Measurements from ENCODE around the gene ZDHHC20.

ZDHHC20 gene

DNA sequence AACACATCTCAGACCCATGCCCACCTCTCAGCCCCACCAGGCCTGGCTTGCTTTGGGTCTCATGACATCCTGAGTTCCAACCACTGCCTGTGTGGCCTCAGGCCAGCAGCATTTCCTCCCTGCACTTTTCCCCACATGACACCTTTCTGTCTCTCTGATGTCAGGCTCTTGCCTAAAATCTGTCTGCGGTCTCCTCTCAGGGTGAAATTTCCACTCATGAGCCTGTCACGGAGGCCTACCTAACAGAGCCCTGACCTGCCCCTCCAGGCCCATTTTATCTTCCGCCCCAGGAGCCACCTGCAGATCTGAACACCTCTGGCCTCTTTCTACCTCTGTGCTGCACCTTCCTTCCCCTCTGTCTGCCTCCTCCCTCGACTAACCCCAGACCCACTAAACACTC is 93.5 kb downstream of the ZDHHC20 start:
- no peak overlapping the region for H3K4me3 ChIP-seq (ENCODE audit: low read depth in 1 of 2, low read length in 2 of 2)
- no peaks in the 10 kb centered on the region for H3K36me3 ChIP-seq (ENCODE audit: control insufficient read depth in 1 of 2, insufficient read depth in 2 of 2, low read length in 2 of 2)
- no peaks in the 10 kb centered on the region for H3K27me3 ChIP-seq (ENCODE audit: control insufficient read depth in 1 of 2, insufficient read depth in 2 of 2, low read length in 2 of 2)
- no peaks in the 10 kb centered on the region for H3K4me1 ChIP-seq (ENCODE audit: control insufficient read depth in 1 of 2, insufficient read depth in 2 of 2, low read length in 2 of 2)
- H3K9me3 ChIP-seq (ENCODE audit: control insufficient read depth in 1 of 2, low read length in 2 of 2), result peaks cover 0 to 4% of the 10 kb centered on the region in 2 donors
- H3K9ac ChIP-seq (ENCODE audit: low read depth in 1 of 2, low read length in 2 of 2), result no peak overlapping the region
- no peak overlapping the region for H3K27ac ChIP-seq (ENCODE audit: low read depth, low read length)

DNA sequence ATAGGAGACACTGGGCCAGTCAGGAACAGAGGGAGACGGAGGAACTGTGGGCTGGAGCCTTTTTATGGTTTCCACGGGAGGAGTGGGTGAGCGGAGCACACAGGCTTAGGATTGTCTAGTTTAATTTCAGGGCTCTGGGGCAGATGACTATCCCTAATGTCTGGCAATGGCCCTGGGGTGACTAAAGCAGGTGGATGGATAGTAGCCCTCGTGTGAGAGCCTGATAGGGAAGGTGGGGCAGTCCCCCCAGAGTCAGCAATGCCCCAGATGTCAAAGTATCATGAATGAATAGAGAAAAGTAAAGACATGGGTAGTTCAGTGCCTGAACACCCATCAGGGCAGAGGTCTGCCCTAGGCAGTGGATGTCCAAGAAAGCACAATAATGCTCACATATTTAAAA is 94.2 kb downstream of the ZDHHC20 start:
- Histone ChIP-seq H3K27me3 (ENCODE audit: control insufficient read depth in 1 of 2, insufficient read depth in 2 of 2, low read length in 2 of 2) (no peaks in the 10 kb centered on the region), H3K4me3 (ENCODE audit: low read depth in 1 of 2, low read length in 2 of 2) (no peak overlapping the region), H3K9me3 (ENCODE audit: control insufficient read depth in 1 of 2, low read length in 2 of 2) (peaks cover 0 to 4% of the 10 kb centered on the region in 2 donors), H3K4me1 (ENCODE audit: control insufficient read depth in 1 of 2, insufficient read depth in 2 of 2, low read length in 2 of 2) (no peaks in the 10 kb centered on the region), H3K27ac (ENCODE audit: low read depth, low read length) (no peak overlapping the region), H3K9ac (ENCODE audit: low read depth in 1 of 2, low read length in 2 of 2) (no peak overlapping the region), H3K36me3 (ENCODE audit: control insufficient read depth in 1 of 2, insufficient read depth in 2 of 2, low read length in 2 of 2) (no peaks in the 10 kb centered on the region)

DNA sequence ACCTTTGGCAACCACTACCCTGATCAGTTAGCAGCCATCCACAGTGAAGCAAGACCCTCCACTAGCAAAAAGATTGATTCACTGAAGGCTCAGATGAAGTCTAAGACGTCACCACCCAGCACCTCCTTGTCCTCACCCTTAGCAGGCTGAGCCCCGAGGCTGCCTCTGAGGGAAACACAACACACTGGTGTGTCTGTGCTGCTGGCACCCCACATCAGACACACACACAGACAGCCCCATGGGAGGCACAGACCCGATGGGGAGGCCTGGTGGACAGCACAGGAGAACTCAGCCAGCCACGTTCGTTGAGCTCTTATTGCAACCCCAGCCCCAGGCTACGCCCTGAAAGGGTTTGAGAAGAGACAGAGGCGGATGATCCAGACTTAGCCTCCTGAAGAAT is 94.7 kb downstream of the ZDHHC20 start:
- H3K36me3 ChIP-seq (ENCODE audit: control insufficient read depth in 1 of 2, insufficient read depth in 2 of 2, low read length in 2 of 2), result no peaks in the 10 kb centered on the region
- no peak overlapping the region for H3K27ac ChIP-seq (ENCODE audit: low read depth, low read length)
- no peaks in the 10 kb centered on the region for H3K4me1 ChIP-seq (ENCODE audit: control insufficient read depth in 1 of 2, insufficient read depth in 2 of 2, low read length in 2 of 2)
- H3K4me3 ChIP-seq (ENCODE audit: low read depth in 1 of 2, low read length in 2 of 2), result no peak overlapping the region
- no peaks in the 10 kb centered on the region for H3K27me3 ChIP-seq (ENCODE audit: control insufficient read depth in 1 of 2, insufficient read depth in 2 of 2, low read length in 2 of 2)
- no peak overlapping the region for H3K9ac ChIP-seq (ENCODE audit: low read depth in 1 of 2, low read length in 2 of 2)
- peaks cover 0 to 4% of the 10 kb centered on the region in 2 donors for H3K9me3 ChIP-seq (ENCODE audit: control insufficient read depth in 1 of 2, low read length in 2 of 2)

DNA sequence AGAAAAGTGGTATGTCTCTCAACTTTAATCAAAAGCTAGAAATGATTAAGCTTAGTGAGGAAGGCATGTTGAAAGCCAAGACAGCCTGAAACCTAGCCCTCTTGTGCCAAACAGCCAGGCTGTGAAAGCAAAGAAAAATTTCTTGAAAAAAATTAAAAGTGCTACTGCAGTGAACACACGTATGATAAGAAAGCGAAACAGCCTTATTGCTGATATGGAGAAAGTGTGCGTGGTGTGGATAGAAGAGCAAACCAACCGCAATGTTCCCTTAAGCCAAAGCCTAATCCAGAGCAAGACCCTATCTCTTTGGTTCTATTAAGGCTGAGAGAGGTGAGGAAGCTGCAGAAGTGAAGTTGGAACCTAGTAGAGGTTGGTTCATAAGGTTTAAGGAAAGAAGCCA is 96.4 kb downstream of the ZDHHC20 start:
- Histone ChIP-seq H3K9me3 (ENCODE audit: control insufficient read depth in 1 of 2, low read length in 2 of 2) (peaks cover 0 to 4% of the 10 kb centered on the region in 2 donors), H3K4me1 (ENCODE audit: control insufficient read depth in 1 of 2, insufficient read depth in 2 of 2, low read length in 2 of 2) (no peaks in the 10 kb centered on the region), H3K36me3 (ENCODE audit: control insufficient read depth in 1 of 2, insufficient read depth in 2 of 2, low read length in 2 of 2) (no peaks in the 10 kb centered on the region), H3K9ac (ENCODE audit: low read depth in 1 of 2, low read length in 2 of 2) (no peak overlapping the region), H3K27ac (ENCODE audit: low read depth, low read length) (no peak overlapping the region), H3K4me3 (ENCODE audit: low read depth in 1 of 2, low read length in 2 of 2) (no peak overlapping the region), H3K27me3 (ENCODE audit: control insufficient read depth in 1 of 2, insufficient read depth in 2 of 2, low read length in 2 of 2) (no peaks in the 10 kb centered on the region)

DNA sequence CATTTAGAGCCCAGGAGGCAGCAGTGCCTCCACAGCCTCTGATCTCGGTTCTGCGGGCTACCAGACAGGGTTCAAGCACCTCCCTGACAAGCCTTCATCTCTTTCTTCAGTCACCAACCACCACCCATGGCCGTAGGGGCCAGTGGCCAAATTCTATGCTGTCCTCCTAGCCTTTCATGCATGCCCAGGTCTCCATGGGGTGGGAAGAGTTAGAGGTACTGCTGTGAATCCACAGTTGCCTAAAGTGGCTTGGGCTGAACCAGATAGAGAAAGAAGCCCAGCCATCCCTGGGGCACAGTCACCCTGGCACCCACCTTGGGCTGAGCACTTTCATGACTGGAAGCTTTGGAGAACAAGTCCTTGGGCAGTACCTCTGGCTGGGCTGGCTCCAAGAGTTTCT is 97.4 kb downstream of the ZDHHC20 start:
- peaks cover 0 to 4% of the 10 kb centered on the region in 2 donors for H3K9me3 ChIP-seq (ENCODE audit: control insufficient read depth in 1 of 2, low read length in 2 of 2)
- H3K36me3 ChIP-seq (ENCODE audit: control insufficient read depth in 1 of 2, insufficient read depth in 2 of 2, low read length in 2 of 2), result no peaks in the 10 kb centered on the region
- H3K4me3 ChIP-seq (ENCODE audit: low read depth in 1 of 2, low read length in 2 of 2), result no peak overlapping the region
- H3K27ac ChIP-seq (ENCODE audit: low read depth, low read length), result no peak overlapping the region
- H3K9ac ChIP-seq (ENCODE audit: low read depth in 1 of 2, low read length in 2 of 2), result no peak overlapping the region
- H3K27me3 ChIP-seq (ENCODE audit: control insufficient read depth in 1 of 2, insufficient read depth in 2 of 2, low read length in 2 of 2), result no peaks in the 10 kb centered on the region
- H3K4me1 ChIP-seq (ENCODE audit: control insufficient read depth in 1 of 2, insufficient read depth in 2 of 2, low read length in 2 of 2), result no peaks in the 10 kb centered on the region

DNA sequence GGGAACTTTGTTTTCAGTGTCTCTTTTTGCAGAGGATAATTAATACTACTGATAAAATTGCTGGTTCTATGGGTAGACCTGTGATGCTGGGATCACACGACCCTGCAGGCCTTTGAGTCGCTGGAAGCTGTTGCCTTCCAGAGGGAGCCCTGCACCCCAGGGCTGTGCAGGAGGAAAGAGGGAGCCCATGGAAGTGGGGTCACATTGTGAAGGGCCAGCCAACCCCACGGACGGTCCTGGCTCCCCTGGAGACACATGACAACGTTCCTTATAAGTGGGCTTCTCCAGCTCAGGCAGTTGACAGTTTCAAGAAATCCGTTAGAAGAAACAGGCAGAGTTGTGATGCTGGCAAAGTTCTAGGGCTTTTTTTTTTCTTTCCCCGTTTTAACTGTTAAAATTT is 98.0 kb downstream of the ZDHHC20 start:
- no peaks in the 10 kb centered on the region for H3K27me3 ChIP-seq (ENCODE audit: control insufficient read depth in 1 of 2, insufficient read depth in 2 of 2, low read length in 2 of 2)
- no peak overlapping the region for H3K27ac ChIP-seq (ENCODE audit: low read depth, low read length)
- no peaks in the 10 kb centered on the region for H3K4me1 ChIP-seq (ENCODE audit: control insufficient read depth in 1 of 2, insufficient read depth in 2 of 2, low read length in 2 of 2)
- no peaks in the 10 kb centered on the region for H3K36me3 ChIP-seq (ENCODE audit: control insufficient read depth in 1 of 2, insufficient read depth in 2 of 2, low read length in 2 of 2)
- H3K9ac ChIP-seq (ENCODE audit: low read depth in 1 of 2, low read length in 2 of 2), result no peak overlapping the region
- no peak overlapping the region for H3K4me3 ChIP-seq (ENCODE audit: low read depth in 1 of 2, low read length in 2 of 2)
- H3K9me3 ChIP-seq (ENCODE audit: control insufficient read depth in 1 of 2, low read length in 2 of 2), result peaks cover 0 to 4% of the 10 kb centered on the region in 2 donors

DNA sequence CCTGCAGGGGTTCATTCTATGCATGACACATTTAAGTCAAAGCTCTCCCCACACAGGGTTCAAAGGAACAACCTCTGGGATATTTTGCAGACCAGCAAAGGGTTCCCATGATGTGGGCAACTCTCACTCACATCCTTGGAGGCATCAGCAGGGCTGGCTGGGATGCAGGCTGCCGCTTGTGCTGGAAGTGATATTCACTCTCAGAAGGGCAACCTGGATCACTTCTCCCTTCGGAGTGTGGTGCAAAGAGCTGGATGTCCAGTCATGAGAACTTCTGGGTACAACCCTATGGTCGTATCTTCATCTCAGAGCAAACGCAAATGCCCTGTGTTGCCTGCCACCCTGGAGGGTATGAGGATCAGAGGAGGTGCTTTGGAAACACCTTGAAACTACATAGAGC is 98.6 kb downstream of the ZDHHC20 start:
- Histone ChIP-seq H3K4me3 (ENCODE audit: low read depth in 1 of 2, low read length in 2 of 2) (no peak overlapping the region), H3K4me1 (ENCODE audit: control insufficient read depth in 1 of 2, insufficient read depth in 2 of 2, low read length in 2 of 2) (no peaks in the 10 kb centered on the region), H3K36me3 (ENCODE audit: control insufficient read depth in 1 of 2, insufficient read depth in 2 of 2, low read length in 2 of 2) (no peaks in the 10 kb centered on the region), H3K27me3 (ENCODE audit: control insufficient read depth in 1 of 2, insufficient read depth in 2 of 2, low read length in 2 of 2) (no peaks in the 10 kb centered on the region), H3K9ac (ENCODE audit: low read depth in 1 of 2, low read length in 2 of 2) (no peak overlapping the region), H3K27ac (ENCODE audit: low read depth, low read length) (no peak overlapping the region), H3K9me3 (ENCODE audit: control insufficient read depth in 1 of 2, low read length in 2 of 2) (peaks cover 0 to 4% of the 10 kb centered on the region in 2 donors)

DNA sequence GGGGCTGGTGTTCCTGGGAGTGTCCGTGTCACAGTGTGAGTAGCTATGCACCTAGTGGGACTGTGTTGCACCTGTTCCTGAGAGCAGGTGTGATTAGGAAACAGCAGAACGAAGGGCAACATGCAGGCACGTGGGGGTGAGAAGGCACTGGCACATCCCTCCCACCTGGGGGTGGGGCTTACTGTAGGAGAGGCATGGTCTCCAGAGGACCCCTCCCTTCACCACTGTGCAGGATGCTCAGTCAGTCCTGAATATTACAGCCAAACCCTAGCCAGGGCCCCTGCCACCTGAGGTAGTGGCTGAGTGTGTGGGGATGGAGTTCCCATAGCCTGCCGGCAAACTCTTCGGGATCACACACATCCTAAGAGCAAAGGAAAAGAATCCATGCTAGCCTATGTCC is 99.2 kb downstream of the ZDHHC20 start:
- H3K9me3 ChIP-seq (ENCODE audit: control insufficient read depth in 1 of 2, low read length in 2 of 2), result peaks cover 0 to 4% of the 10 kb centered on the region in 2 donors
- H3K9ac ChIP-seq (ENCODE audit: low read depth in 1 of 2, low read length in 2 of 2), result no peak overlapping the region
- H3K36me3 ChIP-seq (ENCODE audit: control insufficient read depth in 1 of 2, insufficient read depth in 2 of 2, low read length in 2 of 2), result no peaks in the 10 kb centered on the region
- no peaks in the 10 kb centered on the region for H3K4me1 ChIP-seq (ENCODE audit: control insufficient read depth in 1 of 2, insufficient read depth in 2 of 2, low read length in 2 of 2)
- no peaks in the 10 kb centered on the region for H3K27me3 ChIP-seq (ENCODE audit: control insufficient read depth in 1 of 2, insufficient read depth in 2 of 2, low read length in 2 of 2)
- H3K27ac ChIP-seq (ENCODE audit: low read depth, low read length), result no peak overlapping the region
- H3K4me3 ChIP-seq (ENCODE audit: low read depth in 1 of 2, low read length in 2 of 2), result no peak overlapping the region

DNA sequence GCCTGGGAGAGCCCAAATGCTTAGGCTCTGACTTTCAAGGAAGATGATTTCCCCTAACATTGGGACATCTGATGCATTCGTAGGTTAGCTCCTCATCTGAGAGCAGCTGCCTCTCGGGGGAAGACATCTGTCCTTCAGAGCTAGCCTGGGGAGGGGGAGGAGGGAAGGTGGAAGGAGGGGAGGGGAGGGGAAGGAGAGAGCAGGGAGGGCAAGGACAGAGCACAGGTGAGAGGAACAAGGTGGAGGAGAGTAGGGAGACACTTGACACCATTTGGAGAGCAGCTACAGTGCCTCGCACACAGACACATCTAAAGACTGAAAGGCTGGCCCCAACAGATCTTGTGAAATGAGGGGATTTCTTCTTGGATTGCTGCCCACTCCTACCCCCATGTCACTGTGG is 103.8 kb downstream of the ZDHHC20 start:
- Histone ChIP-seq H3K4me3 (ENCODE audit: low read depth in 1 of 2, low read length in 2 of 2) (no peak overlapping the region), H3K27ac (ENCODE audit: low read depth, low read length) (no peak overlapping the region), H3K4me1 (ENCODE audit: control insufficient read depth in 1 of 2, insufficient read depth in 2 of 2, low read length in 2 of 2) (no peaks in the 10 kb centered on the region), H3K27me3 (ENCODE audit: control insufficient read depth in 1 of 2, insufficient read depth in 2 of 2, low read length in 2 of 2) (no peaks in the 10 kb centered on the region), H3K9ac (ENCODE audit: low read depth in 1 of 2, low read length in 2 of 2) (no peak overlapping the region), H3K9me3 (ENCODE audit: control insufficient read depth in 1 of 2, low read length in 2 of 2) (no peaks in the 10 kb centered on the region), H3K36me3 (ENCODE audit: control insufficient read depth in 1 of 2, insufficient read depth in 2 of 2, low read length in 2 of 2) (no peaks in the 10 kb centered on the region)

DNA sequence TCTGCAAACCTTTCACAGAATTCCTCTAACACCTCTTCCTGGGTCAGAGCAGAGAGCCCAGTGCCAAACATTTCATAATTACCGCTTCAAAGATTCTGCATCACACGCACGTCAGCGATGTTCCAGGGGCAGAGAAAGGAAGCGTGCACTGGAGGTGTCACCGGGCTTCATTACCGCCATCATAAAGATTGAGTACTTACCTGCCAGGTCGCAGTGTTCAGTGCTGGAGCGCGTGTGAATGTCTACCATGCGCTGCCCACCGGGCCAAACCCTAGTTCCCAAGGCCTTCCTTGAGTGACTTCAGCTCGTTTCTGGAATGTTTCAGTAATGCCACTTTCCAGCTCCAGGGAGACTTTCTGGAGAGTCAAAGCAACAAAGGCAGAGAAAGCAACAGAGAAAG is 104.4 kb downstream of the ZDHHC20 start:
- no peak overlapping the region for H3K9ac ChIP-seq (ENCODE audit: low read depth in 1 of 2, low read length in 2 of 2)
- H3K9me3 ChIP-seq (ENCODE audit: control insufficient read depth in 1 of 2, low read length in 2 of 2), result no peaks in the 10 kb centered on the region
- H3K27me3 ChIP-seq (ENCODE audit: control insufficient read depth in 1 of 2, insufficient read depth in 2 of 2, low read length in 2 of 2), result no peaks in the 10 kb centered on the region
- no peak overlapping the region for H3K4me3 ChIP-seq (ENCODE audit: low read depth in 1 of 2, low read length in 2 of 2)
- H3K4me1 ChIP-seq (ENCODE audit: control insufficient read depth in 1 of 2, insufficient read depth in 2 of 2, low read length in 2 of 2), result no peaks in the 10 kb centered on the region
- no peaks in the 10 kb centered on the region for H3K36me3 ChIP-seq (ENCODE audit: control insufficient read depth in 1 of 2, insufficient read depth in 2 of 2, low read length in 2 of 2)
- no peak overlapping the region for H3K27ac ChIP-seq (ENCODE audit: low read depth, low read length)

DNA sequence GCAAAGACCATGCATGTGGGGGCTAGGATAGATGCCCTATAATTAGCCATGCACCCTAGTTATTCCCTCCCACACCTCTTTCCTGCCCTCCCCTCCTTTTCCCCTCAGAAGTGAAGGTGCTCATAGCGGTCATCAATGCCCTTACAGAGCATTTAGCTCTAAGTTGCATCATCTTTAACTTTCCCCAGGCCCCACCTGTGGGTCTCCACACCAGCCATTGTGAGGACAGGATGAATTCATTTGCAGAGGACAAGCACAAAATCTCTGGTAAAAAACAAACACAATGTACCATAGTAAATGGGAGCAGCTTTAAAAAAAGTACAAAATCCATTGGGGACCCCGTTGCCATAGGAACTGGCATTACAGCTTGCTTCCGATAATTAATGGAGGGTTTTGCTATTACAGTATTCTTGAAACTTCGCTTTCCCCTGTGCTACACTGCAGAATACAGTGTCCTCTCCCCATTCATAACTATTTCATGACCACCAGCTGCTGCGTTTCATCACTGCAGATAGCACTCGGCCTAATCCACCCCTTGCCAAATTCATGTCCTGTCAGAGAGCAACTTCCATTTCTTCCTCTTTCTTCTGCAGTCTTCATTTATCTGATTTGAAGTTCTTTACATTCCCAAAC is 110.5 kb downstream of the ZDHHC20 start:
- peaks cover 0 to 4% of the 10 kb centered on the region in 2 donors for H3K4me1 ChIP-seq (ENCODE audit: control insufficient read depth in 1 of 2, insufficient read depth in 2 of 2, low read length in 2 of 2)
- H3K9me3 ChIP-seq (ENCODE audit: control insufficient read depth in 1 of 2, low read length in 2 of 2), result no peaks in the 10 kb centered on the region
- H3K9ac ChIP-seq (ENCODE audit: low read depth in 1 of 2, low read length in 2 of 2), result no peak overlapping the region
- H3K36me3 ChIP-seq (ENCODE audit: control insufficient read depth in 1 of 2, insufficient read depth in 2 of 2, low read length in 2 of 2), result no peaks in the 10 kb centered on the region
- H3K27me3 ChIP-seq (ENCODE audit: control insufficient read depth in 1 of 2, insufficient read depth in 2 of 2, low read length in 2 of 2), result no peaks in the 10 kb centered on the region
- no peak overlapping the region for H3K4me3 ChIP-seq (ENCODE audit: low read depth in 1 of 2, low read length in 2 of 2)
- no peak overlapping the region for H3K27ac ChIP-seq (ENCODE audit: low read depth, low read length)
